ENCODE results near the gene S100A8.
"Not testable (repeated sequence)": the region's sequence is repeated elsewhere in the genome, so short reads cannot be mapped to it uniquely, and the experiment has no call there.

The S100A8 gene

DNA sequence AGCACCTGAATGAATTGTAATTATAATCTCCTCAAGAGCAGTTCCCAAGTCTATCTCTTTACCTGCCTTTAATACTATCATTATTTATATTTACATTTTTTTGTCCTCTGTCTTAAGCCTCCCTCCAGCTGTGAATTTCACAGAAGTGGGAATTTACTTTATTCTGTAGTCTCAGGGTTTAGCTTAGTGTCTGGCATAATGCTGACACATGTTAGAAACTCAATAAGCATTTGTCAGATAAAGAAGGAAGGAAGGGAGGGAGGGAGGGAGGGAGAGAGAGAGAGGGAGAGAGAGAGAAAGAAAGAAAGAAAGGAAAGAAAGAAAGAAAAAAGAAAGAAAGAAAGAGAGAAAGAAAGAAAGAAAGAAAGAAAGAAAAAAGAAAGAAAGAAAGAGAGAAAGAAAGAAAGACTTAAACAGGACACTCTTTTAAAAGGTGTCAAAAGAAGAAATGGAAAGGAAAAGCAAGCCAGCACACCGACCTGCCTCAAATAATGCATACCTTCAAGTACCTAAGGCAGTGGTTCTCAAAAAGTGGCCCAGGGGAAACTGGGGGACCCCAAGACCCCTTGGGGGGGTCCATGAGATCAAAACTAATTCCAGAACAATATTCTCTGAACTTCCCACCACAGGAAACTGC is 40.4 kb downstream of the S100A8 start:
- H3K4me3 ChIP-seq (ENCODE audit: low read length): no peak overlapping the region
- no peak for DNase-seq (ENCODE audit: low read depth)
- TF ChIP-seq, protein P1, sequence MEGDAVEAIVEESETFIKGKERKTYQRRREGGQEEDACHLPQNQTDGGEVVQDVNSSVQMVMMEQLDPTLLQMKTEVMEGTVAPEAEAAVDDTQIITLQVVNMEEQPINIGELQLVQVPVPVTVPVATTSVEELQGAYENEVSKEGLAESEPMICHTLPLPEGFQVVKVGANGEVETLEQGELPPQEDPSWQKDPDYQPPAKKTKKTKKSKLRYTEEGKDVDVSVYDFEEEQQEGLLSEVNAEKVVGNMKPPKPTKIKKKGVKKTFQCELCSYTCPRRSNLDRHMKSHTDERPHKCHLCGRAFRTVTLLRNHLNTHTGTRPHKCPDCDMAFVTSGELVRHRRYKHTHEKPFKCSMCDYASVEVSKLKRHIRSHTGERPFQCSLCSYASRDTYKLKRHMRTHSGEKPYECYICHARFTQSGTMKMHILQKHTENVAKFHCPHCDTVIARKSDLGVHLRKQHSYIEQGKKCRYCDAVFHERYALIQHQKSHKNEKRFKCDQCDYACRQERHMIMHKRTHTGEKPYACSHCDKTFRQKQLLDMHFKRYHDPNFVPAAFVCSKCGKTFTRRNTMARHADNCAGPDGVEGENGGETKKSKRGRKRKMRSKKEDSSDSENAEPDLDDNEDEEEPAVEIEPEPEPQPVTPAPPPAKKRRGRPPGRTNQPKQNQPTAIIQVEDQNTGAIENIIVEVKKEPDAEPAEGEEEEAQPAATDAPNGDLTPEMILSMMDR (conservative IDR thresholded peaks at IDR 0.05; ENCODE audit: low read depth, low read length): no peak

DNA sequence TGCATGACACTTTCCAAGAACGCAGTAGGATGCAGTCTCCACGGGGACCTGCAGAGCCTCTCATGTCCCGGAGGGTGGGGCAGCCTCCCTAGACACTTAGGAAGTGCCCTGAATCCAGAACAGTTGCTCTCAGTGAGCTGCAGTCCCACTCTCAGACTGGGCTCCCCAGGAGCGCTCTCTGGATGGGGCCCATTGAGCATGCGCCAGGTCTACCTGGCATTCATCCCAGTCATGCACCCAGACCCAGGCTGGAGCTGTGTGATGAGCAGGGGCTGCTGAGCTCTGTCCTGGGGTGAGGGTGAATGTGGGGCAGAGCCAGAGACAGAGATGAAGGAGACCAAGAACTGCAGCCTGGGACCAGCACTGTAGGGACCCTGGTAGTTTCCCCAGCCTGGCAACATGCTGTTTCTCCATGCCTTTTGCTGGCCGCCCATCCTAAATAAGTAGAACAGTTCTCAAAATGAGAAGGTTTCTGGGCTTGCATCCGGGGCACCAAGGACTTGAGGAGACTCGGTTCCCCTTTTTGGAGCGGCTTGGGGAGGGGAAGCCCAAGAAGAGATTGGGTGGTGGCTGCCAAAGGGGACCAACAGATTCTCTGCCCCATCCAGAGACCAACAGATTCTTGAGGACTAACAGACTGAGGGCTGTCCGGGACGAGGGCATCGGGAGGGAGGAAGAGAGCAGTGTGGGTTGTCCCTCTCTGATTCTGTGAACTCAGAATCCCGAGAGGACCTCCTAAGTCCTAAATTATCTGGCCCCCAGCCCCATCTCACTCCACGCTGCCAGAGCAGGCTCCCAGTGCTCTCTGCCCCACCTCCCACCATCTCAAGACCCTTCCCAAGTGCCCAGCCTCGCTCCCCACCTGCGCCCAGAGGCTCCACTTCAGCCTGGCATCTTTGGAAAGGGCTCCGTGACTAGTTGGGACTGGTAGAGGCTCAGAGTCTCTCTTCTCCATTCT is 41.2 kb downstream of the S100A8 start:
- DNase-seq (ENCODE audit: low read depth): no peak

DNA sequence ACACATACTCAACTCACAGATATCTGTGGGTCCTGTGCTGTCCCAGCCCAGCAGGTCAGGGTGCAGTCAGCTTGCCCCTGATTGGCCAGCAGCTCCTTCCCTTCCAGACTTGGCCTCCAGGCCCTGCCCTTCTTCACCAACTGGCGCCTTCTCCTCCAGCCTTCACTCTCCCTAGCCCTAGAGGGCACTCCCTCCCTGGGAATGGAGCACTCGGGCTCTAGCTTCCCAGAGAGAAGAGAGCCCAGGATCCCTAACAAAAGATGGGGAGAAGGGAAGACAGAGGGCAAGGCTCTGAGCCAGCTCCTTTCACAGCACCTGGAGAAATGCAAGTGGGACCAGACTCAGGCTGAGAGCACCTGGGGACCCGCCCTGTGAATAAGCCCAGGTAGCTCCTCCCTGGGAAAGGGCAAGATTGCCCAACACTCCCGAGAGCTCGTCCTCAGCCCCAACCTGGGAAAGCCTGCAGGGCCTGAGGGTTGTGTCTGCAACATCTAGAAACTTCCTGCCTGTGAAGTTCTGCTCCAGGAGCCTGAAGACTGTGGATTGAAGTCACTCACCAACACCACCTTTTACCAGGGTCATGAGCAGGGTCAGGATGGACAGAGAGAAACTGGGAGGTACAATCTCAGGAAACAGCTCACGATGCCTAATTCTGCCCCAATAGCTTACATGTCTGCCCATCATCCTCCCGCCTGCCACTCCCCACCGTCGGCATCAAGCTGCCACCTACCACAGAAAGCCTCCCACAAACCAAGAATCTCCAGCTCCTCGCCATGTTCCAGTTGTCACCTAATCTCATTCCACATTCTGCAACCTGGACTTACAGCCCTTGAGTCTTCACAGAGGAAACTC is 42.1 kb downstream of the S100A8 start, which contains the start of gene PGLYRP4:
Gene PGLYRP4 (minus strand): TSS at position 331 of the 852 bp plus-strand sequence. CDS start 909 bp downstream, outside the sequence.
- no peak for DNase-seq (ENCODE audit: low read depth)
- TF ChIP-seq, protein P1 (conservative IDR thresholded peaks at IDR 0.05; ENCODE audit: low read depth, low read length): no peak
- H3K4me3 ChIP-seq (ENCODE audit: low read length): no peak within 1 kb of the TSS

More for the DNA sequence above, 41.2 kb downstream of the S100A8 start:
- no peak overlapping the region for H3K4me3 ChIP-seq (ENCODE audit: low read length)
- TF ChIP-seq, protein P1 (conservative IDR thresholded peaks at IDR 0.05; ENCODE audit: low read depth, low read length): no peak

DNA sequence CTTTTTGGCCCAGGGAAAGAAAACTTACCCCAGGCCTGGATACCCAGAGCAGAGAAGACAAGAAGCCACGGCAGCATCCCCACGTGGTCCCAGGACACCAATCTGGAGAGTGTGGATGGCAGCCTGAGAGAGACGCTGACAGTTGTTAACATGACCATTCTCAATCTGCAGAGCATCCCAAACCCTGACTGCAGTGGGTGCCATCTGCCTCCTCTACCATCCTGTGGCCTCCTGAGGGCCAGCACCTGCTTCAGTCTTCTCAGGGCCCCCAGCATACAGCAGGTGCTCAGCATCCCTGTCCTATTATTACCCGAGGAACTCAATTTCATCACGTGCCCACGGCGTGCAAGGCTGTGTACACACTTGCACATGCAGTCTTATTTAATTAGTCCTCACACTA is 43.0 kb downstream of the S100A8 start:
- DNase-seq (ENCODE audit: low read depth): no peak
- no peak overlapping the region for H3K4me3 ChIP-seq (ENCODE audit: low read length)
- TF ChIP-seq, protein P1 (conservative IDR thresholded peaks at IDR 0.05; ENCODE audit: low read depth, low read length): no peak

DNA sequence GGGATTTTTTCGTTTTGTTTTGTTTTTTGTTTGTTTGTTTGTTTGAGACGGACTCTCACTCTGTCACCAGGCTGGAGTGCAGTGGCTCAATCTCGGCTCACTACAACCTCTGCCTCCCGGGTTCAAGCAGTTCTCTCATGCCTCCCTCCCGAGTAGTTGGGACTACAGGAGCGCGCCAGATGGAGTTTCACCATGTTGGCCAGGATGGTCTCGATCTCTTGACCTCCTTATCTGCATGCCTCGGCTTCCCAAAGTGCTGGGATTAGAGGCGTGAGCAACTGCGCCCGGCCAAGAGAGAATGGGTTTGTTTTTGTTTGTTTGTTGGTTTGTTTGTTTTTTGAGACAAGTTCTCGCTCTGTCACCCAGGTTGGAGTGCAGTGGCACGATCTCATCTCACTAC is 43.8 kb downstream of the S100A8 start:
- not testable (repeated sequence) for DNase-seq (ENCODE audit: low read depth); H3K4me3 ChIP-seq (ENCODE audit: low read length)

DNA sequence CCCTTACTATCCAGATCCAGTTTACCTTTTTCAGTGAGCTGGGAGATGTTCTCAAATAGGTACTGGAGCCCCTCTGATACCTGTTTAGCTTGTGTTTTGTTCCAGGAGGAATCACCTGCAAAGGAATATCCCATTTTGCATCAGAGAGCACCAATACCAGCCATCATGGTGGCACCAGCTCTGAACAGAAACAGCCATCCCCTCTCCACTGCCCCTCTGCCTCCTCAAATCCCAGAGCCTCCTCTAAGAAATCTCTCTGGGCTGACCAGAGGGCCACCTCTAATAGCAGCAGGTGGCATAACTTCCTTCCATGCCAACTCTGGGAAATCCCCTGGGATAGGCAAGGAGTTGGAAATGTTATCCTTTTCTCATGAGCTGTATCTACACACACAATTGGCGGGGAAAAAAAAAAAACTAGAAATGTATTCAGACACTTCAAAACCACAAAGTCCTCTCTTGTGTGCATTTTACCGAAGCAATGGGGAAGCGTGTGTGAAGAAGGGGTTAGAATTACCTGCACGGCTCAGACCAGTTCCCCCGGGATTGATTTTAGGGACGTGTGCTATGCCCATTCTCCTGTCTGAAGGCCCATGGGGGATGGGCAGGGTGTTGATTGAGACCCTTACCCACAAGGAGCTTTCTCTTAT is 44.7 kb downstream of the S100A8 start:
- no peak overlapping the region for H3K4me3 ChIP-seq (ENCODE audit: low read length)
- no peak for DNase-seq (ENCODE audit: low read depth)
- TF ChIP-seq, protein P1 (conservative IDR thresholded peaks at IDR 0.05; ENCODE audit: low read depth, low read length): no peak

All from retinal pigment epithelial cell (primary cell).